ENCODE results near the gene SCAF8. TPM values are rescaled to one million over a fixed set of nuclear protein-coding genes. Genes with fewer than 3 reads are reported as not detected.

SCAF8 gene
- total and polyA plus RNA-seq, 2 of the 4 experiments (the other 2 are of a cell fraction) = 16.1 to 23.5 TPM

DNA sequence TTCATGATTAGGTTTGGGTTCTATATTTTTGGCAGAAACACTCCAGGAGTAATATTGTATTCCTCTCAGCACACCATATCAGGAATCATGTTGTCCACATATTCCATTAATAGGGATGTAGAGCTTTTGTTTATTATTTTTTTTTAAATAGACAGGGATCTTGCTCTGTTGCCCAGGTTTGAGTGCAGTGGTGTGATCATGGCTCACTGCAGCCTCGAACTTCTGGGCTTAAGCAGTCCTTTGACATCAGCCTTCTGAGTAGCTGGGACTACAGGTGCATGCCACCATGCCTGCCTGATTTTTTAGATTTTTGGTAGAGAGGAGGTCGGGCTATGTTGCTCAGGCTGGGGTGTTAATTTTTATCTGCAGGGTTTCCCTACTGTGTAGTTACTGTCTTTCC is 12.0 kb downstream of the SCAF8 start:
- Histone ChIP-seq H3K27me3 (ENCODE audit: control insufficient read depth, insufficient read depth, low read length) (no peaks in the 10 kb centered on the region), H3K18ac (ENCODE audit: low read depth, low read length) (no peak overlapping the region), H2AK5ac (ENCODE audit: low read depth, low read length) (no peak overlapping the region), H3K4ac (ENCODE audit: low read depth, low read length) (no peak overlapping the region), H3K9ac (ENCODE audit: low read depth, low read length) (no peak overlapping the region), H3K9me3 (ENCODE audit: control insufficient read depth, insufficient read depth, low read length) (no peaks in the 10 kb centered on the region), H4K20me1 (ENCODE audit: insufficient read depth, low read length) (peaks cover 86% of the 10 kb centered on the region), H3K9me1 (ENCODE audit: insufficient read depth, low read length) (peaks cover 14% of the 10 kb centered on the region), H2BK120ac (ENCODE audit: low read depth, low read length) (no peak overlapping the region), H4K8ac (ENCODE audit: low read depth in 2 of 2, low read length in 2 of 2) (no peak overlapping the region), H2BK5ac (ENCODE audit: low read depth, low read length, poor library complexity, severe bottlenecking) (no peak overlapping the region), H3K56ac (ENCODE audit: extremely low read depth, insufficient read depth, low read length) (no peak overlapping the region), H3K27ac (ENCODE audit: insufficient read depth, low read length) (no peak overlapping the region), H3K36me3 (ENCODE audit: control insufficient read depth, insufficient read depth, low read length) (0 out of 2 replicates have a peak, but pooled peaks cover 2% of the 10 kb centered on the region), H4K91ac (ENCODE audit: insufficient read depth, low read depth, low read length) (no peak overlapping the region), H3K4me2 (ENCODE audit: low read depth, low read length) (no peak overlapping the region), H3K23ac (ENCODE audit: low read depth, low read length) (no peak overlapping the region), H4K5ac (ENCODE audit: low read depth, low read length) (no peak overlapping the region), H3K14ac (replicated peaks; ENCODE audit: low read depth, low read length) (no peak overlapping the region), H2BK15ac (ENCODE audit: low read depth, low read length) (no peak overlapping the region), H2AK9ac (replicated peaks; ENCODE audit: low read depth, low read length, poor library complexity) (no peak overlapping the region), H3K4me1 (ENCODE audit: control insufficient read depth, insufficient read depth, low read length) (peaks cover 4% of the 10 kb centered on the region; the same call in 1 of the 2 replicates), H2BK20ac (ENCODE audit: low read depth, low read length) (no peak overlapping the region), H3K4me3 (ENCODE audit: insufficient read depth, low read depth, low read length) (no peak overlapping the region), H3K79me1 (ENCODE audit: low read depth in 1 of 2, low read length in 2 of 2) (peaks cover 0 to 56% of the 10 kb centered on the region in 2 experiments; a peak in 3 of 4 replicates), H2AFZ (replicated peaks; ENCODE audit: low read length, poor library complexity) (no peak overlapping the region)
- TF ChIP-seq, protein P1, sequence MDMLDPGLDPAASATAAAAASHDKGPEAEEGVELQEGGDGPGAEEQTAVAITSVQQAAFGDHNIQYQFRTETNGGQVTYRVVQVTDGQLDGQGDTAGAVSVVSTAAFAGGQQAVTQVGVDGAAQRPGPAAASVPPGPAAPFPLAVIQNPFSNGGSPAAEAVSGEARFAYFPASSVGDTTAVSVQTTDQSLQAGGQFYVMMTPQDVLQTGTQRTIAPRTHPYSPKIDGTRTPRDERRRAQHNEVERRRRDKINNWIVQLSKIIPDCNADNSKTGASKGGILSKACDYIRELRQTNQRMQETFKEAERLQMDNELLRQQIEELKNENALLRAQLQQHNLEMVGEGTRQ (IDR thresholded peaks at IDR 0.05; ENCODE audit: low read depth, low read length) = no peak
- TF ChIP-seq MAZ (IDR thresholded peaks at IDR 0.05; ENCODE audit: borderline replicate concordance, low read depth, low read length) = no peak
- in situ Hi-C loops (cut with MboI; ENCODE audit: low sequenced_read_pairs) (no loop called here), intact Hi-C loops (cut with micrococcal nuclease) (no loop called here), dilution Hi-C loops (cut with HindIII; ENCODE audit: low sequenced_read_pairs, unreplicated experiment) (no loop called here)
- no peak for DNase-seq
- ChIA-PET POLR2A (ENCODE audit: unreplicated experiment) (no interaction called here), CTCF (no interaction called here)
- BruUV-seq (replicated peaks) = no TSS peak
- ATAC-seq (ENCODE audit: low read depth) = no peak
- WGBS, 2 experiments (ENCODE audit: extremely low coverage in 2 of 2, insufficient read length in 1 of 2) = no CpG with 5 or more reads among the region's 2 CpGs
